GM21528 (cell line): ENCODE data around the gene WDR83.
"Not testable (repeated sequence)": the region's sequence is repeated elsewhere in the genome, so short reads cannot be mapped to it uniquely, and the experiment has no call there.

Experiments used
- ATAC-seq: cut with Tn5 transposase; IDR thresholded peaks from one replicate; pipeline ENCODE4 v1.9.1; 2021; ENCODE audit warnings: mild to moderate bottlenecking, moderate library complexity; ENCODE audit not compliant: unreplicated experiment, low FRiP score

The WDR83 gene

DNA sequence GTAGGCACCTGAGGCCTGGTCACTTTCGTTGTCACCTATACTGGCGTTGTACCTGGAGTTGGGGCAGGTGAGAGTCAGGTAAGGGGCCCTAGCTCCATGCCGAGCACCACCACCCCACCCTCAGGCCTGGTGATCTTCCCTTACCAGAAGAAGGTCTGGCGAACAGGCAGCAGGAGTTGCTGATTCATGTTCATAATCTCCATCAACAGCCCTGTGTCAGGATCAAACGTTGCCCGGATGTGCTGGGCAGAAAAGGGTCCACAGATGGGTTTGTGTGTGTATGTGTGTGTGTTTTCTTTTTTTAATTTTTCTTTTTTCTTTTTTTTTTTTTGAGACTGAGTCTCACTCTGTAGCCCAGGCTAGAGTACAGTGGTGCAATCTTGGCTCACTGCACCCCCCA, 14.4 kb upstream of the WDR83 start:
- ATAC-seq, result no peak

DNA sequence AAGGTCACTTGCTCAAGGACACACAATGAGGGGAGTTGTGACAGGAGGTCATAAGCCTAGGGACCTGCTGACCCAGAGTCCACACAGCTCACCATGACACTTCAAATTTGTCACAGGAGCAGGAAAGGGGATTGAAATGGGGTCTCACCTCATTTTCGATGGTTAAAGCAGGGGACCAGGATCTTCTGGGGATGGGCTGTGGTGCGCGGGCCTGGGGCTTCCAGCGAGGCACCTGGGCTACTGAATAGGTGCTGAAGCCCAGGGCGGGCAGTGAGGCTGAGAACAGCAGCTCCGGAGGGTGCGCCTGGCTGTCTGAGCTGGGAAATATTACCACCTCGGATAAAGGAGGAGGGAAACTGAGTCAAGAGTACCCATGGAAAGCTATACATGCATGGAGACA, 11.1 kb upstream of the WDR83 start:
- no peak for ATAC-seq

DNA sequence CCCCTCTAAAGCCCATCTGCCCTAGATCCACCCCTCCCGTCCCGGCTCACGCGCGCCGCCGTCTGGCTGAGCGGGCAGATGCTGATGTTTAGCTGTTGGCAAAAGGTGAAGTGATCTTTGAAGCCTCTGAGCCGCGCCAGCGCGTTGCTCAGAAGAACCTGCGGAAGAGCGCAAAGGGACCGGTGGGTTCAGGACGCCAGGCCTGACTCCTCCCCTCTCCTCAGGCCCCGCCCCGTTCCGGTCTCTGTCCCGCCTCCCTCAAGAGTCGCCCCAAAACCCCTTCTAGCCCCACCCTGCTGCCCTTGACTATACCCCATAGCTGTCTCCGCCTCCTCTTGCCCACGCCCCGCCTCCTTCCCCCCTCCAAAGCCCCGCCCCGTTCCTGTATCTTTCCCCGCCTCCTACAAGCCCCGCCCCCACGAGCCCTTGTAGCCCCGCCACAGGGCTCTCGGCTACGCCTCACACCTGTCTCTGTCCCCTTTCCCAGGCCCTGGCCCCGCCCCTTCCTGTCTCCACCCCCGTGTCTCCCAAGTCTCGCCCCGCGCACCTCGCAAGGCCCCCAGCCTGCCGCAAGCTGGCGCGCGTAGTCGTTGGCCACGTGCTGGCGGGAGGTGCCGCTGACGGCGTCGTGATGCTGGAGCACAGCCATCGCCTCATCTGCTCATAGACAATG, 9.6 kb upstream of the WDR83 start:
- no peak for ATAC-seq

DNA sequence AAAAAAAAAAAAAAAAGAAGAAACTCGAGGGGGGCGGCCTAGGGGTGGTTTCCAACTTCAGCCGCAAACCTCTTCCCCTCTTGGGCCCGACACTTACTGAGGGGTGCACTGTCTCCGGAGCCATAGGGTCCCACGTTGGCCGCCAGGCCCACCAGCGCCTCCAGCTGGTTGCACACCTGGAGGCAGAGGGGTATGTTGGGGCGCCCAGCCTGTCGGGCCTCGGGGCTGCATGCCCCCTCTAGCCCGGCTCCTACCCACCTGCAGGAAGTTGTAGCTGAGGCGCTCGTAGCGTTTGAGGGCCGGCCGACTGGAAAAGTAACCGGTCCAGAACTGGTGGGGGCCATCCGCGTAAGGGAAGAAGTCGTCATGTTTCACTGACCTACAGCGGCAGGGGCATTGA, 8.6 kb upstream of the WDR83 start:
- no peak for ATAC-seq

DNA sequence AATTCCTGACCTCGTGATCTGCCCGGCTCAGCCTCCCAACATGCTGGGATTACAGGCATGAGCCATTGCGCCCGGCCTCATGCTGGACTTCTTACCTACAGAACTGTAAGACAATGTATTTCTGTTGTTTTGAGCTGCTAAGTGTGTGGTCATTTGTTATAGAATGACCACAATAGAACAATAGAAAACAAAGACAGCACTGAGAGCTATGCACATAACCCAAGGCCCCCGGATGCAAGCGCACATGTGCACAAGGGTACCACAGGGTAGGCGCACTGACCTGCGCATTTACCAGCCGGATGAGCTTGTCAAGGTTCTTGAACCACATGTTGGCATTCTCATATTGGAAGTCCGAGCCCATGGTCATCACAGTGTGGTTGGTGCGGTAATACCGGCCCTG, 5.6 kb upstream of the WDR83 start:
- ATAC-seq, result no peak

DNA sequence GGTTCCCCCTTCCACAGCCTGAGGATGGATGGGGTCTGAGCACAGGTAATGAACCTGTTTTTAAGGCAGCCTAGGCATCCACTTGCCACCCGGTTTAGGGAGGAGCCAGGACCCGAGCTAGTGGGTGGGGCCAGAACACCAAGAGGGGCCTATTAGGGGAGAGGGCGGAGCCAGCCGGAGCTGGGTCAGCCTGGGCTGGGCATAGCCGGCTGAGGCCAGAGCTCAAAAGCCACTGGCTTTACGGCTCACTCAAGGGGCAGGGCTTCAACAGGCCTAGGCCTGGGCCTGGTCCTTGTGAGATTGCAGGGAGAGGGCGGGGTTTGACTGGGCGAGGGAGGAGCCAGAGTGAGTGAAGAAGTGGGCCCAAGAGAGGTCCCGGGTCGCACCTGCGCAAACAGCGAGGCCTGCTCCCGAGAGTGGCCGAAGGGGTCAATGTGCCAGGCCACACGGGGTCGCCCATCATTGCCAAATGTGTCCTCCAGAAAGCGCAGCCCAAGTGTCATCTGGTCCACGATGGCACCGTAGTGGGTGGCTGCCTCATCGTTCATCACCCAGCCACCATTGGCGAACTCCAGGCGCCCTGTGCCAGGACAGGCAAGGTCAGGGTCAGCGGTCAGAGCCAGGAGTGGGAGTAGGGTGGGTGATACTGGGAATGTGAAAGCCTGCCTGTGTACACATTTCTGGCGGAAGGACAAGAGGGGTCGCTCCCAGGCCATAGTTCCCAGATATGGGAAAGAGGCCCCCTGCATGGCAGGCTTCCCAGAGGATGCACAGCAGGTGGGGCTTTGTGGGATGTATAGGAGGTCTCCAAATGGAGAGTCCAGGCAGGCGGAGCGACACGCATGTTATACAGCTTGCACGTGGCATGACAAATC, 2.0 kb upstream of the WDR83 start:
- no peak for ATAC-seq

DNA sequence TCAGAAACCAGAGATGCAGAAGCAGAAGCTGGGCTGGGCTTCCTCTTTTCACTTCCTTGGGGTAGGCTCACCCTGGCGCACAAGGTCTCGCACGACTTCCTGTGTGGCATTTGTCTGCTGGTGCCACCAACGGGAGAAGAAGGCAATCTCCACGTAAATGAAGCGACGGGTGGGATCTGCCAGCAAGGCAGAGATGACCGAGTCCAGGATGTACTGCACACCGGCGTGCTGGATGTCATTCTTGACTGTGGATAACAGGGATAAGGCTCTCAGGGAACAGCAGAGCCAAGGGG, 1.4 kb upstream of the WDR83 start:
- no peak for ATAC-seq

DNA sequence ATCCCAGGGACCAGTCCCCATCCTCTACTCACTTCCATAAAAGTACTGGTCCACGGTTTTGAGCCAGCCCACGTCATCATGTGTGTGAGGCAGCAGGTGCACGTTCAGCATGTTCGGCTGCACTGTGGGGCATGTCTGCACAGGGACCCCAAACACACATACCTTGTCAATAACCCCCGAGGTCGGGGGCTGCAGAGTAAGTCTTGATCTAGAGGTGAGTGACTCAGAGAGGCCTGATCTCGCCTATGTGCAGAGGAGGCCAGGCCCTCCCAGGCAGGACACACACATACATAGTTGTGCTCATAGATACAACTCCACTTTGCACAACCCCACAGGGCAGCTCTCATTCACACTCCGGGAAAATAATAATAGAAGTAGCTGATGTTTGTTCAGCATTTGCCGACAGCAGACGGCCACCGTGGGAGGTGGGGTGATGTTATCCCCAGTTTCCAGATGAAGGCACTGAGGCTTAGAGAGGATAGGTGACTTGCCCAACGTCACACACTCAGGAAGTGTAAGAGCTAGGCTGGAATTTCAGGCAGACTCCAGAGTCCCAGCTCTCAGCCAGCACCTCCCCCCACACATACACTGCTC, 839 bp upstream of the WDR83 start:
- no peak for ATAC-seq

DNA sequence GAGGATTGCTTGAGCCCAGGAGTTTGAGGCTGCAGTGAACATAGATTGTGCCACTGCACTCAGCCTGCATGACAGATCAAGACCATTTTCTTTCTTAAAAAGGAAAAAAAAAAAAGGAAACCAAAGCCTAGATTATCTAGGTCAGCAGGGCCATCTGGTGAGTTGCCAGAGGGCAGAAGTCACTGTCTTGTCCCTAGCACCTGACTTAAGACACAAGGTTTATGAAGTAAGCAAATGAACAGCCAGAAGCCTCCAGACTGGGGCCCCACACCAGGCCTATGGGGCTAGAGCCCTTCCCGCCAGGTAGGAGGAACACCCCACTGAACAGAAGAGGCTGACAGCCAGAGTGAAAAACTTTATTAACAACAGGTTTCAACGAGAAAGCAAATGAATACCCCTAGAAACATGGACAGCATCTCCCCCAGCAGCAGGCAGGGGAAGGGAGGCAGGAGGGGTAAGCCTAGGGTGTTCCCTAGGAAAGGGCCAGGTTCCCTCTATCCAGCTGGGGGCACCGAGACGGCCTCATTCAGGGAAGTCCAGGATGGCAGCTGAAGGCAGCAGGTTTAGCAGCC, 1.2 kb downstream of the WDR83 start:
- no peak for ATAC-seq

DNA sequence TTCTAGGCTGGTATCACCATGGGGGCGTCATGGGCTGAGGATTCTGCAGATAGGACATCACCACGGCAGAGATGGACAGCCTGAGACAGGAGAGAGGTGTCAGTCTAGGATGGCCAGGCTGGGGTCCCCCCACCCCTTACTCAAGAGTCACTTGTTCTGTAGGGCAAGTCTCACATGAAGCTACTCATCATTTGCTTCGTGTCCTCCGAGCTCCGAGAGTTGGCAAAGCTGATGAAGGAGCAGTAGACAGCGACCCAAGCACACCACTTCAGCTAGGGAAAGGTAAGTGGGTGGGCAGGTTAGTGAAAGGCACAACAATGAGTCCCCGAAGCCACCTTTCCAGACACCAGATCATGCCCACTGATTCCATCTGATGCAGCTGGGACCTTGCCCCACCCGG, 1.7 kb downstream of the WDR83 start:
- ATAC-seq, result no peak

DNA sequence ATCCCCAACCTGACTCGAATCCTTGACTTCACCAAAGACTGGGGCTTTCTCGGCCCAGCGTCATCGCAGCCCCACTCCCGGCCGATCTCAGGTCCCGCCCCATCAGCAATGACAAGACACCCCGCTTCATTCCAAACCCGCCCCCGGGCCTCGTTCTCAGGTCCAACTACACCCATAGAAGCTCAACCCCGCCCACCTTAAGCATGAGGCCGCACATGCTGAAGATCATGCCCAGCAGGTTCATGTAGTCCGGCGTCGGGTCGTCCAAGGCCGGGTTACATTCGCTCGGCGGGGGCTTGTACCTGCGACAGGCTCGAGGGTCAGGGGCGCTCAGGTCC, 2.3 kb downstream of the WDR83 start:
- ATAC-seq, result no peak

DNA sequence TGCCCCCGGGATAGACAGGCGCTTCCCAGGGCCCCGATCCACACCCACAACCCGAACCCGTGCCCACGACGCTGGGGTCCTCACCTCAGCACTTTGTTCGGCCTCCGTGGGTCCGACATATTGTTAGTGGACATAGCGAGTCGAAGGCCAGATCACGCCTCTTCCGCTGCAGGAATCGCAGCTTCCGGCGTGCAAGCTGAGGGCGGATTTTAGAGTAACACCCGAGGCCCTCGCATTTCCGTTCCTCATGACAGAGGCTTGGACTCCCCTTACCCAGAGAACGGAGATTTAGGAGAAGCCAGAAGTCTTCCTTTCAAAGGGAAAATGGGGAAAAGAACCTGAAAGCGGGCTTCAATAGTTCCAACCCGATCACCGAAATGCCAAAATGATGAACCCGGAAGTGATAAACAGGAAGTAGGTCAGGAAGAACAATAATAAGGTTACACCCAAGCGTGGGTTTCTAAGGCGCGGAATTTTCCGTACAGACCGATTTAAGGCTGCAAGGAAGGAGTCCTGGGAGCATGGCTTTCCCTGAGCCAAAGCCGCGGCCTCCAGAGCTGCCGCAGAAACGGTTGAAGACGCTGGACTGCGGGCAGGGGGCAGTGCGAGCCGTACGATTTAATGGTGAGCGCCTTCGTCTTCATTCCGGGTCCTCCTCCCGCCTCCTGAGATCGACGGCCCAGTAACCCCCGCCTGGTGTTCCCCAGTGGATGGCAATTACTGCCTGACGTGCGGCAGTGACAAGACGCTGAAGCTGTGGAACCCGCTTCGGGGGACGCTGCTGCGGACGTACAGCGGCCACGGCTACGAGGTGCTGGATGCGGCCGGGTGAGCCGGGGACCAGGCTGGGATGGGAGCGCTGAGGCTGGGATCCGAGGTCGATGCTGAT, 2.9 kb downstream of the WDR83 start:
- peak; percentile 35 for ATAC-seq

DNA sequence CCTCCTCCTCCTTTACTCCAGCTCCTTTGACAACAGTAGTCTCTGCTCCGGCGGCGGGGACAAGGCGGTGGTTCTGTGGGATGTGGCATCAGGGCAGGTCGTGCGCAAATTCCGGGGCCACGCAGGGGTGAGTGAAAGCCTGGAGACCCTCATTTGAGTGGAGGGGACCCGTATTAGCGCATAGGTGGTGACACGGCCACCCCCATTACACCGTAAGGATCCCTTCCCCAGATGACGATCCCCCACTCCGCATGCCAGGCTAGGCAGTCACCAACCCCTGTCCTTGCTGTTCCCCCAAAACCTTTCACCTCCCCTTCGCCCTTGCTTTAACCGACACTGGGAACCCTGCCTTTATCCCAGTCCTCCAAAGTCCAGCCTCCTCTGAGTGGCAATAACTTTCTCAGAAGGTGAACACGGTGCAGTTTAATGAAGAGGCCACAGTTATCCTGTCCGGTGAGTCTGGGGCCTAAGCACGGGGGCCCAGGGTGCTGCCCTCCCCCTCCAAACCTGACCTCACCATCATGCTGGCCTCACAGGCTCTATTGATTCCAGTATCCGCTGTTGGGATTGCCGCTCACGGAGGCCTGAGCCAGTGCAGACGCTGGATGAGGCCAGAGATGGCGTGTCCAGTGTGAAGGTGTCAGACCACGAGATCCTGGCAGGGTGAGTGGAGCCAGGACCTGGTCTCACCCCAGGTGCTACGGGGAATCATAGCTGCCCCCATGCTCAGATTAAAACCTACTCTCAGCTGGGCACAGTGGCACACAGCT, 3.7 kb downstream of the WDR83 start:
- no peak for ATAC-seq

DNA sequence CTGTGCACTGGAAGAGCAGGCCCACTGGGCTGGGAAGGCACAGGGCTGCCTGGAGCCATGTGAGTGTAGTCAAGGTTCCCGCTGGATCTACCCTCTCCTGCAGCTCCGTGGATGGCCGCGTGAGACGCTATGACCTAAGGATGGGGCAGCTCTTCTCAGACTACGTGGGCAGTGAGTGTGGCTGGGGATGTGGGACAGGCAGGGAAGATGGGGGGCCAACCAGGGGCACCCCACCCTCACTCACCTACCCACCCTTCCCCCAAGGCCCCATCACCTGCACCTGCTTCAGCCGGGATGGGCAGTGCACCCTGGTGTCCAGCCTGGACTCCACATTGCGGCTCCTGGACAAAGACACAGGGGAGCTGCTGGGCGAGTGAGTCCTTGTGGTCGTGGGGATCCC, 6.1 kb downstream of the WDR83 start:
- no peak for ATAC-seq

DNA sequence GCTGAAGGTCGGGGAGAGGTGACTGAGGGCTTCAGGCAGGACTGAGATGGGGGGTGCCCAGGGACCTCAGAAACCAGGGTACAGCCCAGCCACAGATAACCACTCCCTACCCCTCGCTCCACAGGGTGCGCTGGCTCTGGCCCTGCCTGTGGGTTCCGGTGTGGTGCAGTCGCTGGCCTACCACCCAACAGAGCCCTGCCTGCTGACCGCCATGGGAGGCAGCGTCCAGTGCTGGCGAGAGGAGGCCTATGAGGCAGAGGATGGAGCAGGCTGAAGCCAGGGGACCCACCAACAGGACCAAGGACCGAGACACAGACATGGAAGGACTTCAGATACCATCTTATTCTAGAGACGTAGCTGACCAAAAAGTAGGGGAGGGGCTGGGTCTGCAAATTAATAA, 8.8 kb downstream of the WDR83 start:
- ATAC-seq, result no peak

DNA sequence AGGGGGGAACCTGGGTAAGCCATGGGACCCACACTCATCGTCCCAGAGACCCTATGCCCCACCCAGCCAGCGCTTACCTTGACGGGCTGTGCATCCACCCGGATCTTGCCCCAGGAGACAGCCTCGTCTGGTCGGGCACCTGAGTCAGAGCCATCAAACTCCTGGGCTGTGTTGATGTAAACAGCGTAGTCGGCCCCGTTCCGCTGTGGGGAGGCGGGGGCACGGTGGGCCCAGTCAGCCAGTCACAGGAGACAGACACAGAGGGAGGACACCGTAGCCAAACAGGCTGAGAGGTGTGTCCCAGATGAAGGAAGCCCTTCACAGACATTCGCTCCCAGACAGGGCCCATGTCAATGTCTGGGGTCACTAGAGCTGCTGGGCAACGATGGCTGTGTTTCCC, 9.3 kb downstream of the WDR83 start:
- ATAC-seq, result no peak

DNA sequence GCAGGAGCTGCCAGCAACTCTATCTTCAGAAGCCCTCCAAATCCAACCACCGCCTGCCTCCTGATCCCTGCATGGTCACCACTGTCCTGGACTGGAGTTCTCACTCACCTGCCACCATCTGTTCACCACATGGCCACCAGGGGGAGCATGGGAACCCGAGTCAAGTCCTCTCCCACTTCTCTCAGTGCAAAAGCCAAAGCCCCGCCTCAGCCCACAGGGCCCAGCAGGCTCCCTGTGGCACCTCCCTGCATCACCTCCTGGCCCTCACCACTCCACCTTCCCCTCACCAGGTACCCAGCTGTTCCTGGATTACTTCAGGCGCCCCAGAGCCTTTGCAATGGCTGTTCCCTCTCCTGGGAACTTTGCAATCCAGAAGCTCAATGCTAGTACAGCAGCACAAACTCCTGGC, 9.8 kb downstream of the WDR83 start:
- no peak for ATAC-seq

DNA sequence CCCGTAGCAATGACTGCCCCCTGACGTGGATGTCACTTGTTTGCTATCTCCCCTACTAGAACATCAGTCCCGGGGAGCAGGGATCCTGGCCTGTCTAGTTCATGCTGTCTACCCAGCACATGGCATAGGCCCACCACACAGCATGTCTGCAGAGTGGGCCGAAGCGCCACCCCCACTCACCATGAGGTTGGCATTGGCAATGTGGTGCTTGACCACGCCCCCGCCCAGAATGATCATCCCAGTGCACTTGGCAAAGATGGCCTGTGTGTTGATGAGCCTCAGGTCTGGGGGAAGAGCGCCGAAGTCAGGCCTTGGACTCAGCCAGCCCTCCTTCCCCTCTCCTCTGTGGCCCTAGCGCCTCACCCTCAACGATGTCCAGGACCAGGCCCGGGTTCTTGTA, 10.3 kb downstream of the WDR83 start:
- no peak for ATAC-seq

DNA sequence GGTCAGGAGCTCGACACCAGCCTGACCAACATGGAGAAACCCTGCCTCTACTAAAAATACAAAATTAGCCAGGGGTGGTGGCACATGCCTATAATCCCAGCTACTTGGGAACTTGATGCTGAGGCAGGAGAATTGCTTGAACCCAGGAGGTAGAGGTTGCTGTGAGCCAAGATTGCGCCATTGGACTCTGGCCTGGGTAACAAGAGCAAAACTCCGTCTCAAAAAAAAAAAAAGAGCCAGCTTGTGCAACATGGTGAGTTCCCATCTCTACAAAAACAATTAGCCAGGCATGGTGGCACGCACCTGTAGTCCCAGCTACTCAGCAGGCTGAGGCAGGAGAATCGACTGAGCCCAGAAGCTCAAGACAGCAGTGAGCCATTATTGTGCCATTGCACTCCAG, 11.4 kb downstream of the WDR83 start:
- ATAC-seq, result not testable (repeated sequence)

DNA sequence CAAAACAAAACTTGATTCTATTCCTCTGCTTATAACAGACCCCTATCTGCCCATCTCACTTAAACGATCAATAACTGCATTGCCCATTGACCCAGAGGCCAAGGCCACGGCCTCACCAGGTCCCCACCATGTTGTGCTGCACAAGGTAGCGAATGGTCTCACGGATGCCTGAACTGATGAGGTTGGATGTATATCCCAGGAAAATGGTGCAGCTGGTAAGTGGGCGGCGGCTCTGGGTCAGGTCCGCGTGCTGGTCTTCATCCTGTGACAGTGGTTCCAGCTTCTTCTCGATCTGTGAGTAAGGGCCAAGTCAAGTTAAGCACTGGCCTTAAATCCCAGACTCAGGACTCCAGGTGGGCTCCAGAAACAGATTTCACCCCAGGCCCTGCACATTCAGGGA, 13.4 kb downstream of the WDR83 start:
- ATAC-seq, result no peak
